Measurements from ENCODE around the gene P3H3. TPM values are rescaled to one million over a fixed set of nuclear protein-coding genes. Genes with fewer than 3 reads are reported as not detected.

P3H3 gene
- total and polyA plus RNA-seq, 9 donors: 4.7 to 92.3 (median 61.1) TPM

DNA sequence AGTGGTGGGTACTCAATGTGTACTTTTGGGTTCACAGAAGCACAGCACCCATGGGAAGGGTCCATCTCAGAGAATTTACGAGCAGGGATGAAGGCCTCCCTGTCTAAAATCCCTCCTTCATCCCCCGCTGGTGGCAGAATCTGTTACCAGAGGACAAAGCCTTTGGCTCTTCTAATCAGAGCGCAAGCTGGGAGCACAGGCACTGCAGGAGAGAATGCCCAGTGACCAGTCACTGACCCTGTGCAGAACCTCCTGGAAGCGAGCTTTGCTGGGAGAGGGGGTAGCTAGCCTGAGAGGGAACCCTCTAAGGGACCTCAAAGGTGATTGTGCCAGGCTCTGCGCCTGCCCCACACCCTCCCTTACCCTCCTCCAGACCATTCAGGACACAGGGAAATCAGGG, 8.0 kb upstream of the P3H3 start:
- intact Hi-C loops (cut with DNase I): loop anchor here in 2 of 4 donors (5.0 kb wide), 2 partner anchors 38 to 83 kb away; no protein-coding TSS in a partner anchor
- no peak for DNase-seq
- no peak for TF ChIP-seq POLR2A (IDR thresholded peaks at IDR 0.05)
- no peak for TF ChIP-seq EP300 (IDR thresholded peaks at IDR 0.05)
- TF ChIP-seq, protein P1, sequence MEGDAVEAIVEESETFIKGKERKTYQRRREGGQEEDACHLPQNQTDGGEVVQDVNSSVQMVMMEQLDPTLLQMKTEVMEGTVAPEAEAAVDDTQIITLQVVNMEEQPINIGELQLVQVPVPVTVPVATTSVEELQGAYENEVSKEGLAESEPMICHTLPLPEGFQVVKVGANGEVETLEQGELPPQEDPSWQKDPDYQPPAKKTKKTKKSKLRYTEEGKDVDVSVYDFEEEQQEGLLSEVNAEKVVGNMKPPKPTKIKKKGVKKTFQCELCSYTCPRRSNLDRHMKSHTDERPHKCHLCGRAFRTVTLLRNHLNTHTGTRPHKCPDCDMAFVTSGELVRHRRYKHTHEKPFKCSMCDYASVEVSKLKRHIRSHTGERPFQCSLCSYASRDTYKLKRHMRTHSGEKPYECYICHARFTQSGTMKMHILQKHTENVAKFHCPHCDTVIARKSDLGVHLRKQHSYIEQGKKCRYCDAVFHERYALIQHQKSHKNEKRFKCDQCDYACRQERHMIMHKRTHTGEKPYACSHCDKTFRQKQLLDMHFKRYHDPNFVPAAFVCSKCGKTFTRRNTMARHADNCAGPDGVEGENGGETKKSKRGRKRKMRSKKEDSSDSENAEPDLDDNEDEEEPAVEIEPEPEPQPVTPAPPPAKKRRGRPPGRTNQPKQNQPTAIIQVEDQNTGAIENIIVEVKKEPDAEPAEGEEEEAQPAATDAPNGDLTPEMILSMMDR (IDR thresholded peaks at IDR 0.05): no peak
- Histone ChIP-seq H3K36me3 (no peaks in the 10 kb centered on the region), H3K27ac (no peak overlapping the region), H3K4me1 (ENCODE audit: insufficient read depth) (peaks cover 6% of the 10 kb centered on the region), H3K27me3 (no peaks in the 10 kb centered on the region), H3K4me3 (no peak overlapping the region), H3K9me3 (no peaks in the 10 kb centered on the region)
- WGBS, 3 donors: 68 to 81% (median 70%) methylated on average over 5 of the region's 5 CpGs

DNA sequence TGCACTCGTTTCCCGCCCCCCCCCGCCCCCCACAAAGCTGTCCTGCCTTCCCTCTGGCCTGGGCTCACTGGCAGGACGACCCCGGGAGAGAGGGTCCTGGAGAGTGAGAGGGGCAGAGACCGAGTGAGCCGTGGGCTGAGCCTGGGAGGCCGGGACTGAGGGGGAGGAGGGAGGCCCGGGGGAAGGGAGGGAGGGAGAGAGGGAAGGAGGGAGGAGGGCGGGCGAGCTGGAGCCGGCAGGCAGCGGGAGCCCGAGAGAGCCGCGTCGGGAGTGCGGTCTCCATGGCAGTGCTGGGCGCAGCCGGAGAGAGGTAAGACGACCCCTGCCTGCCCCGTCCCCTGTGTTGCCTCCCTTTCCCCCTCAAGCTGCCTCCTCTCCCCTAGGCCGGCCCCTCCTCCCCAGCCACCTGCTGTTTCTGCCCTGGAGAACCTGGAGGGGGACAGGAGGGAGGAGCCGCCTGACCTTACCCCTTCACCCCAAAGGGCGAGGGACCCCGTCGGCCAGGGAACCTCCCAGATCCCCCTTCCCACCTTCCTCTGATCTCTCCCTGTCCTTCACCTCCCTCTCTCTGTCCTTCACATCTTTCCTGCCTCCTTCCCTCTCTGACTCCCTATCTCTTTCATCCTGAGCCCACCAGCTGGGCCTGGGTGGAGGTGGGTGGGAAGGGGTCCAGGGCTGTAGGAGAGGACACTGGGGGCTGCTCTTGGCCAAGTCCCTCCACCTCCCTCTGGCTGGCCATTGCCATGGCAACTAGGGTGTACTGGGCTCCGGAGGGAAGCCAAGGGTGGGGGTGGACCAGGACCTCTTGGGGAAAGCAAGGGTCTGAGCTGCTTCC, 6.4 kb upstream of the P3H3 start, which contains the start of gene GPR162:
Gene GPR162, plus strand, starts transcription at position 231 of the 835 bp plus-strand sequence. CDS start 2,078 bp downstream, outside the sequence.
- intact Hi-C loops (cut with DNase I): loop anchor here in 2 of 4 donors (5.0 kb wide), 2 partner anchors 40 to 85 kb away; no protein-coding TSS in a partner anchor
- Histone ChIP-seq H3K4me3 (peak within 1 kb of the TSS; percentile 19), H3K27me3 (no peaks in the 10 kb centered on the region), H3K36me3 (no peaks in the 10 kb centered on the region), H3K4me1 (ENCODE audit: insufficient read depth) (peaks cover 10% of the 10 kb centered on the region), H3K27ac (no peak within 1 kb of the TSS), H3K9me3 (no peaks in the 10 kb centered on the region)
- peak; percentile 54 to 73 (median 70) for DNase-seq
- 1% methylated on average over 19 to 28 of the region's 28 CpGs for WGBS, 3 donors
- TF ChIP-seq EP300 (IDR thresholded peaks at IDR 0.05) (no peak), POLR2A (IDR thresholded peaks at IDR 0.05) (no peak)
- TF ChIP-seq, protein P1 (IDR thresholded peaks at IDR 0.05): no peak

DNA sequence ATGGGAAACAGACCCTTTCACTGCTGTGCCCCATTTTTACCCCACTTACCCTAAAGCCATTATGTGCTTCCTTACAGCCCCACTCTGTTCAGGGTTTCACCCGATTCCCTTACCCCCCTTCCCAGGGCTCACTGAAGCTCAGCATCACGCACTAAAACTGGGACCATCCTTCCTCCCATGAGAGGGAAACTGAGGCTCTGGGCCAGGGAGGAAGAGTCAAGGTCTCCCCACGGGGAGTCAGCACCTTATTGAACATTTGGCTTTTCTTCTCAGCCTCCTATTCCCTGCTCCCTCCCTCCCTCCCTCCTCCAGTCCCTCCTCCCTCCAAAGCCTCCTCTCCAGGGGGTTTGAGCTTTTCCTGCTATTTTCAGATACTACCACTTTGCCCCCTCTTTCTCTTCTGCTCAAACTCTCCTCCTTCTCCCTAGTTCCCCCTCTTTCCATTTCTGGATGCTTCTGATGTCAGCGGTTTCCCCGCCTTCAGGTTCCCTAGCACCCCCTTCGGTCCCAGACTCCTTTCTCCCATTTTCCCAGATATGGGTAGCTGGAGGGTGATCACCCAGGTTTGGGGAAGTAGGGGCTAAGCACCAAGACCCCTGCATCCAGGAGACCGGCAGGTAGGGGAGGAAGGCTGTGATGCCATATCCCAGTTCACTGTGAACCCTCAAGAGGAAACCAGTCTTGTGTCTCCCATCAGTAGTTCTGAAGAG, 5.6 kb upstream of the P3H3 start:
- H3K4me1 ChIP-seq (ENCODE audit: insufficient read depth): peaks cover 14% of the 10 kb centered on the region
- intact Hi-C loops (cut with DNase I): loop anchor here in 2 of 4 donors (5.0 kb wide), 2 partner anchors 40 to 85 kb away; no protein-coding TSS in a partner anchor

More for the DNA sequence above, 5.6 kb upstream of the P3H3 start:
- Histone ChIP-seq H3K9me3 (no peaks in the 10 kb centered on the region), H3K36me3 (no peaks in the 10 kb centered on the region), H3K27me3 (no peaks in the 10 kb centered on the region), H3K4me3 (no peak overlapping the region), H3K27ac (no peak overlapping the region)
- TF ChIP-seq POLR2A (IDR thresholded peaks at IDR 0.05) (no peak), EP300 (IDR thresholded peaks at IDR 0.05) (no peak)
- TF ChIP-seq, protein P1 (IDR thresholded peaks at IDR 0.05): no peak
- DNase-seq: no peak
- WGBS, 3 donors: 36 to 47% (median 36%) methylated on average over 7 of the region's 7 CpGs
